Activated naive CD8-positive, alpha-beta T cell treated with anti-CD3 and anti-CD28 coated beads for 36 hours (primary cell): Measurements from ENCODE around the gene MRPL40. TPM values are rescaled to one million over a fixed set of nuclear protein-coding genes. Genes with fewer than 3 reads are reported as not detected.
A peak's percentile ranks its signal among the peaks of the same experiment; 100 is the strongest.

ENCODE experiments used
- DNase-seq: peaks from one replicate; pipeline ENCODE4 v3.0.0; 2021
- H3K27ac Mint-ChIP-seq: one replicate; pipeline ENCODE4 v1.8.0; 2022; ENCODE audit warnings: mild to moderate bottlenecking, moderate library complexity, mixed read lengths
- H3K27me3 Mint-ChIP-seq: one replicate; pipeline ENCODE4 v1.8.0; 2022; ENCODE audit warnings: mild to moderate bottlenecking, mixed read lengths
- H3K36me3 Mint-ChIP-seq: one replicate; pipeline ENCODE4 v1.8.0; 2021; ENCODE audit warnings: mild to moderate bottlenecking, mixed read lengths
- H3K4me1 Mint-ChIP-seq: one replicate; pipeline ENCODE4 v1.8.0; 2021; ENCODE audit warnings: mixed read lengths
- H3K4me3 Mint-ChIP-seq: one replicate; pipeline ENCODE4 v1.8.0; 2022; ENCODE audit warnings: mild to moderate bottlenecking, moderate library complexity, mixed read lengths
- H3K9me3 Mint-ChIP-seq: one replicate; pipeline ENCODE4 v1.8.0; 2022; ENCODE audit warnings: mixed read lengths
- total RNA-seq, 2 experiments: library from RNA; stranded (reverse); gene quantifications; one replicate each; pipeline ENCODE4 v1.2.3, GENCODE V29; 2021

MRPL40 gene
- total RNA-seq, 2 experiments from 2014 or later = 47.7 to 48.3 TPM

DNA sequence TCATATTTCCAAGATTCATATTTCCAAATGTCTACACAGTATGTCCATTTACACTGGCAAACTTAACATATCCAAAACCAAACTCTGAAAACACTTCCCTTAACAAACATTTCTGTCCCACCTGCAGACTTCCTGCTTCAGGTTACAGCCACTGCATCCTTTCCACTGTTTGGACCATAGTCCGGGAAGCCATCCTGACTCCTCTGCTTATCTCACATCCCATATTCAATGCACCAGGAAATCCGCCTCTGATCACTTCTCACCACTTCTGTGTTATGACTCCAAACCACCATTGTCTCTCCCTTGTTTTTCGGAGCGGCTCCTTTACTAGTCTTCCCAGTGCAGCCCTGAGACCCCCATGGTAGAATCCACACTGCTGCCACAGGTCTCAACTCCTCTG lies 30.9 kb upstream of the MRPL40 start:
- no peaks in the 10 kb centered on the region for H3K27me3 Mint-ChIP-seq
- no peaks in the 10 kb centered on the region for H3K4me1 Mint-ChIP-seq
- no peak overlapping the region for H3K4me3 Mint-ChIP-seq
- no peaks in the 10 kb centered on the region for H3K9me3 Mint-ChIP-seq
- H3K36me3 Mint-ChIP-seq = peaks cover 9% of the 10 kb centered on the region
- DNase-seq = no peak
- no peak overlapping the region for H3K27ac Mint-ChIP-seq

GRCh38 chr22:19402642-19403191 lies 29.6 kb upstream of the MRPL40 start:
- peaks cover 9% of the 10 kb centered on the region for H3K36me3 Mint-ChIP-seq
- DNase-seq = no peak
- H3K27ac Mint-ChIP-seq = no peak overlapping the region
- H3K27me3 Mint-ChIP-seq = no peaks in the 10 kb centered on the region
- no peak overlapping the region for H3K4me3 Mint-ChIP-seq
- no peaks in the 10 kb centered on the region for H3K9me3 Mint-ChIP-seq
- no peaks in the 10 kb centered on the region for H3K4me1 Mint-ChIP-seq

- Mint-ChIP-seq H3K27me3 (no peaks in the 10 kb centered on the region), H3K27ac (no peak overlapping the region), H3K36me3 (peaks cover 13% of the 10 kb centered on the region), H3K4me3 (no peak overlapping the region), H3K4me1 (no peaks in the 10 kb centered on the region), H3K9me3 (no peaks in the 10 kb centered on the region)
- DNase-seq = no peak
Observed at GRCh38 chr22:19404676-19405075, 27.7 kb upstream of the MRPL40 start.

DNA sequence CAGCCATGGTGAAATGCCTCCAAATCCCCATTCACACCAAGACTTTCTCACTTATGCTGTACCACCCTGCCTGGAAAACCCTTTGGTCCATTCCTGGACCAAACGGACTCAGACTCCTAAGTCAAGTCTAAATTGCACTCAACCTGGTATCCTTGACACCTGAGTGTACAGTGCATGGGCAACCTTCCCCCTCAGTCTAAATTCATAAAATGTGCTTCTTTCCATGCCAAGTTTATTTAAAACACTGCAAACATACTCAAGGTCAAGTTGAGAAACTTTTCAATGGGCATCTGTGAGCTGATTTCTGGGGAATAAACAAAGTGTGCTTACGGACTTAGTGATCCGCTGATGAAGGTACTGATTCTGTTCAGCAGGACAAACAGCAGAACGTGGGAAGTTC lies 27.2 kb upstream of the MRPL40 start:
- H3K9me3 Mint-ChIP-seq = no peaks in the 10 kb centered on the region
- no peak for DNase-seq
- no peak overlapping the region for H3K4me3 Mint-ChIP-seq
- no peaks in the 10 kb centered on the region for H3K4me1 Mint-ChIP-seq
- no peaks in the 10 kb centered on the region for H3K27me3 Mint-ChIP-seq
- H3K36me3 Mint-ChIP-seq = peaks cover 13% of the 10 kb centered on the region
- no peak overlapping the region for H3K27ac Mint-ChIP-seq

GRCh38 chr22:19405652-19406051 lies 26.7 kb upstream of the MRPL40 start:
- no peaks in the 10 kb centered on the region for H3K27me3 Mint-ChIP-seq
- no peak overlapping the region for H3K4me3 Mint-ChIP-seq
- H3K27ac Mint-ChIP-seq = no peak overlapping the region
- H3K36me3 Mint-ChIP-seq = peaks cover 13% of the 10 kb centered on the region
- H3K9me3 Mint-ChIP-seq = no peaks in the 10 kb centered on the region
- H3K4me1 Mint-ChIP-seq = no peaks in the 10 kb centered on the region
- DNase-seq = no peak

GRCh38 chr22:19406281-19406811 lies 26.0 kb upstream of the MRPL40 start:
- H3K4me1 Mint-ChIP-seq = no peaks in the 10 kb centered on the region
- H3K27ac Mint-ChIP-seq = no peak overlapping the region
- peaks cover 13% of the 10 kb centered on the region for H3K36me3 Mint-ChIP-seq
- no peak overlapping the region for H3K4me3 Mint-ChIP-seq
- H3K9me3 Mint-ChIP-seq = no peaks in the 10 kb centered on the region
- no peak for DNase-seq
- no peaks in the 10 kb centered on the region for H3K27me3 Mint-ChIP-seq

DNA sequence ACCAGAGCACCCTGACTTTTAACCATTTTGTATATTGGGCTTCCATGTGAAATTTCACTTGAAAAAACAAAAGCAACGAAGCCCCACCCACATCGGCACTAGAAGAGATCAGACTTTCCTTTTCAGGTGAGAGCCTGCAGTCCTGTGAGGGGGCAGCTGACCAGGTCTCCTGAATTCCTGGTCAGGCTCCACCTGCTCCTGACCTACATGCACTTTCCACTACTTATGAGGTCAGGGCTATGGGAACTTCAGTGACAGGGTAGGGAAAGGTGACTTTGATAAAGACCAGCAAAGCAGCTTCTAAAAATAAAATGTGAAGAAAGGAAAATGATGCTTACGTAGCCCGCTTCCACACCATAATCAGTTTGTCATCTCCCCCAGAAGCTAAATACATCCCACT lies 25.5 kb upstream of the MRPL40 start:
- Mint-ChIP-seq H3K9me3 (no peaks in the 10 kb centered on the region), H3K36me3 (peaks cover 14% of the 10 kb centered on the region), H3K4me1 (peaks cover under 1% of the 10 kb centered on the region), H3K27ac (no peak overlapping the region), H3K27me3 (no peaks in the 10 kb centered on the region), H3K4me3 (no peak overlapping the region)
- DNase-seq = no peak

- H3K27me3 Mint-ChIP-seq = no peaks in the 10 kb centered on the region
- H3K27ac Mint-ChIP-seq = no peak overlapping the region
Observed at GRCh38 chr22:19407649-19408606, 24.4 kb upstream of the MRPL40 start.

GRCh38 chr22:19410941-19411689 lies 21.2 kb upstream of the MRPL40 start:
- peaks cover 16% of the 10 kb centered on the region for H3K4me1 Mint-ChIP-seq

More at GRCh38 chr22:19407649-19408606, 24.4 kb upstream of the MRPL40 start:
- Mint-ChIP-seq H3K4me3 (no peak overlapping the region), H3K36me3 (peaks cover 18% of the 10 kb centered on the region), H3K9me3 (no peaks in the 10 kb centered on the region), H3K4me1 (peaks cover 8% of the 10 kb centered on the region)
- no peak for DNase-seq

DNA sequence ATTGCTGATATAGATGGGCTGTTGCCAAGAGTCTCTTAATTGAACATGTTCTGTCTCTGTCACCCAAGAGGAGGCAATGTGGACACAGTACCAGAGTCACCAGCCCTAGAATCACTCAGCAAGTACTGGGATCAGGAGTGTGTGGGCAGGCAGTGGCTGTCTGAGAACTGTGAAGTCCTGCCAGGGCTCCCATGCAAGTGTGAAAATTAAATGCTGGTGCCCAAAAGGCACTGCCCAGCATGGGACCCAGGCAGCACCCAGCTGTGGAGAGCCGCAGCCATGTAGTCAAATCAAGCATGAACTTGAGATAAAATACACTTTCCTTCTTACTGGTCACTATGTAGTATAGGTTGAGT lies 20.7 kb upstream of the MRPL40 start:
- peaks cover 16% of the 10 kb centered on the region for H3K4me1 Mint-ChIP-seq
- no peak overlapping the region for H3K27ac Mint-ChIP-seq
- no peaks in the 10 kb centered on the region for H3K9me3 Mint-ChIP-seq

More at GRCh38 chr22:19410941-19411689, 21.2 kb upstream of the MRPL40 start:
- H3K27ac Mint-ChIP-seq = no peak overlapping the region
- H3K36me3 Mint-ChIP-seq = peaks cover 13% of the 10 kb centered on the region
- DNase-seq = no peak
- no peak overlapping the region for H3K4me3 Mint-ChIP-seq
- no peaks in the 10 kb centered on the region for H3K27me3 Mint-ChIP-seq
- no peaks in the 10 kb centered on the region for H3K9me3 Mint-ChIP-seq

GRCh38 chr22:19412478-19412877 lies 19.9 kb upstream of the MRPL40 start:
- Mint-ChIP-seq H3K36me3 (peaks cover 18% of the 10 kb centered on the region), H3K27me3 (no peaks in the 10 kb centered on the region), H3K27ac (no peak overlapping the region), H3K4me3 (no peak overlapping the region), H3K9me3 (no peaks in the 10 kb centered on the region), H3K4me1 (peaks cover 16% of the 10 kb centered on the region)
- no peak for DNase-seq

More for the DNA sequence above, 20.7 kb upstream of the MRPL40 start:
- Mint-ChIP-seq H3K4me3 (no peak overlapping the region), H3K36me3 (peaks cover 12% of the 10 kb centered on the region), H3K27me3 (no peaks in the 10 kb centered on the region)
- DNase-seq = no peak

DNA sequence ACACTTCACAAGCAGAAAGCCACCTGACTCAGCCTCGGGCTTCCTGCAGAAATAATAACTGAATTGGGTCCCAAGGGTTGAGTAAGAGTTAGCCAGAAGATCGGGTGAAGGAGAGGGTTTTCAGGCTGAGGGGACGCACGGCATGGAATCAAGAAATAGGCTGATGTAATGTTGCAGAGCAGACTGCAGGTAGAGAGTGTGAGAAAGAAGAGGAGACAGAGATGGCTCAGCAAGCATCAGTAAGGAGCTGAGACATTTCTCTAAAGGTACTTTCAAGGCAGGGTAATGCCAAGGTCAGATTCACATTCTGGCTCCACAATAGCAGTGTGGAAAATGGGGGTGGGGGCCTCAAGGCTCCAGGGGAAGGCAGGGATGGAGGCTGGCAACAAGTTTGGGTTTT lies 19.4 kb upstream of the MRPL40 start:
- H3K27me3 Mint-ChIP-seq = no peaks in the 10 kb centered on the region
- no peak overlapping the region for H3K4me3 Mint-ChIP-seq
- peaks cover 16% of the 10 kb centered on the region for H3K4me1 Mint-ChIP-seq
- peak overlapping the region; percentile 14 for H3K27ac Mint-ChIP-seq
- DNase-seq = no peak
- no peaks in the 10 kb centered on the region for H3K9me3 Mint-ChIP-seq
- peaks cover 20% of the 10 kb centered on the region for H3K36me3 Mint-ChIP-seq

- Mint-ChIP-seq H3K9me3 (no peaks in the 10 kb centered on the region), H3K36me3 (peaks cover 25% of the 10 kb centered on the region), H3K27ac (peak overlapping the region; percentile 81), H3K4me3 (no peak overlapping the region), H3K27me3 (no peaks in the 10 kb centered on the region), H3K4me1 (peaks cover 42% of the 10 kb centered on the region)
- DNase-seq = no peak
Observed at GRCh38 chr22:19419086-19419463, 13.3 kb upstream of the MRPL40 start.

- Mint-ChIP-seq H3K4me3 (peak overlapping the region; percentile 13), H3K36me3 (peaks cover 25% of the 10 kb centered on the region), H3K9me3 (no peaks in the 10 kb centered on the region), H3K27ac (peak overlapping the region; percentile 81), H3K4me1 (peaks cover 41% of the 10 kb centered on the region), H3K27me3 (no peaks in the 10 kb centered on the region)
- peak; percentile 40 for DNase-seq
Observed at GRCh38 chr22:19419464-19420178, 12.7 kb upstream of the MRPL40 start.
